Omental fat pad (tissue), 4 donors: ENCODE results near the gene DLEU7. TPM values are rescaled to one million over a fixed set of nuclear protein-coding genes. Genes with fewer than 3 reads are reported as not detected.

Experiments
- ATAC-seq: fragments of 150-250 bp; one replicate; pipeline ENCODE4 v1.9.1; 2016; ENCODE audit warnings: mild to moderate bottlenecking, moderate library complexity; ENCODE audit not compliant: low FRiP score
- DNase-seq: peaks from one replicate; pipeline ENCODE4 v3.0.0-alpha.2; 2019; ENCODE audit warnings: low spot score
- total RNA-seq, 4 donors: library from RNA; depleted of rRNA; stranded (reverse); fragments of >200 nt; gene quantifications; one replicate each; pipeline ENCODE4 v1.1.0, GENCODE V29; 2016
- TF ChIP-seq, protein P1 (sequence below), 3 donors: fragments of 450-650 bp; IDR thresholded peaks; one replicate each; pipeline ENCODE4 v1.5.1; 2016 to 2017; ENCODE audit warnings: antibody characterized with exemption in 3 of 3, mild to moderate bottlenecking in 3 of 3, moderate library complexity in 2 of 3

DLEU7 gene
- total RNA-seq, 4 donors from 2014 or later, result not detected

DNA sequence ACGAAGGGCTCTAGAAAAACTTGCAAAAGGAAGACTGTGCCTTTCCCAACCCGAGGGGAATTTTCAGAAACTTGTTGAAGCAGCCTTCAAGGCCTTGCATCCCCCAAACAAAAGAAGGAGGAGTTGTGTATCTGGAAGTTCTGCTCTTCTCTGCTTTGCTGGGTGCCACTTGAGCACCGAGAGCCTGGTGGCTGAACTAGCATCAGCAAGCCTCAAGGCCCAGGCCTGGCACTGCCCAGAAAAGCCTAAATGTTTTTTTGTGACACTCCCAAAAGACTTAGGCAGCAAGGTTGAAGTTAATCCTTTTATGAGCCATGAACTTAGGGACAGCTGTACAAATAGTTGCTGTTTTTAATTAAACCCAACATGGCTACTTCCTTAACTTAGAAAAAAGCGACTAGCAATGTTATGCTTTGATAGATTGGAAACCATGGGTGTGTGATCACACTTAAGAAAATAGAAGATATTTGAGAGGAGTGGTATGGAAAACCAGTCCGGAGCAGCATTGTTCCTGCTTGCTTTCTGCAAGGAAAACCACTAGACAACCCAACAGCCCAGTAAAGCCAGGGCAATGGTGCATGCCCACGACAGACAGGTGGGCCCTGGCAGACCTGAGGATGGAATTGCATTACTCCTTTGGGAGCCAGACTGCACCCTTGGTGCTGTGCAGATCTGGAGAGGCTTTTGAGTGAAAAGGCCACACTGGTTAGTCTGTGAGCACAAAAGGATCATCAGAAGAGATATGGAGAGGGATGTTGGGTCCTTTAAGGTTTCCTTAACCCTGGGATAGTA is 788 bp upstream of the DLEU7 start:
- DNase-seq, result no peak
- TF ChIP-seq, protein P1, sequence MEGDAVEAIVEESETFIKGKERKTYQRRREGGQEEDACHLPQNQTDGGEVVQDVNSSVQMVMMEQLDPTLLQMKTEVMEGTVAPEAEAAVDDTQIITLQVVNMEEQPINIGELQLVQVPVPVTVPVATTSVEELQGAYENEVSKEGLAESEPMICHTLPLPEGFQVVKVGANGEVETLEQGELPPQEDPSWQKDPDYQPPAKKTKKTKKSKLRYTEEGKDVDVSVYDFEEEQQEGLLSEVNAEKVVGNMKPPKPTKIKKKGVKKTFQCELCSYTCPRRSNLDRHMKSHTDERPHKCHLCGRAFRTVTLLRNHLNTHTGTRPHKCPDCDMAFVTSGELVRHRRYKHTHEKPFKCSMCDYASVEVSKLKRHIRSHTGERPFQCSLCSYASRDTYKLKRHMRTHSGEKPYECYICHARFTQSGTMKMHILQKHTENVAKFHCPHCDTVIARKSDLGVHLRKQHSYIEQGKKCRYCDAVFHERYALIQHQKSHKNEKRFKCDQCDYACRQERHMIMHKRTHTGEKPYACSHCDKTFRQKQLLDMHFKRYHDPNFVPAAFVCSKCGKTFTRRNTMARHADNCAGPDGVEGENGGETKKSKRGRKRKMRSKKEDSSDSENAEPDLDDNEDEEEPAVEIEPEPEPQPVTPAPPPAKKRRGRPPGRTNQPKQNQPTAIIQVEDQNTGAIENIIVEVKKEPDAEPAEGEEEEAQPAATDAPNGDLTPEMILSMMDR (IDR thresholded peaks at IDR 0.05), result no peak
- no peak for ATAC-seq

DNA sequence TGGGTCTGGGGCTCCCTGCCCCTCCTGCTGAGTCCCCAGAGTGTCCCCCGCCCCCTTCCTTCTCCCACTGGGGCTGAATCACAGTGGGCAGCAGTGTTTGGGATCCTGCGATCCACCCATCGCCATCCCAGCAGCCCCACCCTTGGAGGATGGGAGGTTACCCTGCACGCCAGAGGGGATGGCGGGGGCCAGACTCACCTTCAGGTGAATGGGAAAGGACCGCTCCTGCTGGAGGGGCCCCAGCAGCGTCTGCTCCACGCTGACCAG is 569 bp downstream of the DLEU7 start:
- DNase-seq, result no peak
- no peak for ATAC-seq
- TF ChIP-seq, protein P1 (IDR thresholded peaks at IDR 0.05), result no peak

DNA sequence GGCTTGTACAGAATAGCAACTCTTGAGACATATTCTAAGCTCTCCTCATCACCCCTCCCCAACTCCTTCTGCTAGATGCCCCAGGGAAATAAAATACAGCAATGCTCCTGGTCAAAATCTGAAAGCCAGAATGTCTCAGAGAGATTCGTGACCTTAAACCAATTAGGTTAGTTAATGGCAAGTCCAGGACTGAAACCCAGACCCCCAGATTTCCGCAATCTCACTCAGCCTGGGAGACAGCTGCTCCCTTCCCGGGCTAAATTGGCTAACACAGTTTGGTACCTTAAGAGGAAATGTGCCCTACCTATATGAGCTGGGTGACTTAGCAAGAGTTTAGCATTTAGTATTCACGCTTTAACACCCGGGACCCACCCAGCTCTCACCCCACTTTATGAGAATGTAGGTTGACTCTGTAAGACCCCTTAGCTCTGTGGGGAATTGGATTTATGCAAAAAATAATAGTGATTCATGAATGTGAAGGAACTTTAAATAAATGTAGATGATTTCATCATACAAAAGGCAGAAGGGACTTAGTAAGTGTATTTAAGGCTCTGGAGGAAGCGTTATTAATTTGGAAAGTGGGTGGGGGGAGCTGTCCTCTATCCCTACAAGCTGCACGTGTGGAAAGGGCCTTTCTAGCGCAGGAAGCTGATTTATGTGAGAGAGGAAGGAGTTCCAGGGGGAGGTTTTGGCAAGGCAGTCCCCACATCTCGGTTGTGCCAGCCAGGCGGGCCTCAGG is 1.1 kb downstream of the DLEU7 start:
- no peak for ATAC-seq
- TF ChIP-seq, protein P1 (IDR thresholded peaks at IDR 0.05), result no peak

DNA sequence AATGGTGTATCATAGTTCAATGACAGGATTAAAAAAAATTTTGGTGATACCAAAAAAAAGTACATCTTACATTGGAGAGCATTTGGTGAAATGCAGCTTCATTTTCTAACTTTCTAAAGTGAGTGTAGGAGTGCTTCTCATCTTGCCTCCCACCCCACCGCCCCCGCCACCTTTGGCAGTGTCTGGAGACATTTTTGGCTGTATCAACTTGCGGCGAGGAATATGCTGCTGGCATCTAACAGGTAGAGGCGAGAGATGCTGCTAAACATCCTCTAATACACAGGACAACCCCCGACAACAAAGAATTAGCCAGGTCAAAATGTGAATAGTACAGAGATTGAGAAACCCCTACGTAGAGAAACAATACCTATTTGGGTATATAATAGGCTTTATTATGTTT is 1.7 kb downstream of the DLEU7 start:
- ATAC-seq (no peak), DNase-seq (no peak)
- TF ChIP-seq, protein P1 (IDR thresholded peaks at IDR 0.05), result no peak

More for the DNA sequence above, 1.1 kb downstream of the DLEU7 start:
- no peak for DNase-seq

DNA sequence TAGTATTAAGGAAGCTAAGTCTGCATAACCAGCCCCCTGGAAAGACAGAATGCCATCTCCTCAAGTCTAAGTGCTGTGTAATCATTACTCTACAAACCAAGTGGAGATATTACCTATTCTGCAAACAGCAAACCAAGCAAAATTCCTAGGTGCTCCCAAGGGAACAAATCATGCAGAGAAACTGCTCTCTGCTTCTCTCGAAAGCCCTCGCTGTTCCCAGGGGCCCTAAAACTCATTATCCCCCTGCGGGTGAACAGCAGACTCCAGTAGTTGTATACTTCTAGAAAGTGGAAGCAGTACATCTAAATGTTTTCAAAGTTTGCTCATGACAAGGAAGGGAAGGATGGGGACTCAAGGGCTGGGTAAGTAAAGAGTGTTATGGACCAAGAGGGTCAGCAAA is 3.2 kb downstream of the DLEU7 start:
- no peak for ATAC-seq
- TF ChIP-seq, protein P1 (IDR thresholded peaks at IDR 0.05), result no peak
- no peak for DNase-seq

DNA sequence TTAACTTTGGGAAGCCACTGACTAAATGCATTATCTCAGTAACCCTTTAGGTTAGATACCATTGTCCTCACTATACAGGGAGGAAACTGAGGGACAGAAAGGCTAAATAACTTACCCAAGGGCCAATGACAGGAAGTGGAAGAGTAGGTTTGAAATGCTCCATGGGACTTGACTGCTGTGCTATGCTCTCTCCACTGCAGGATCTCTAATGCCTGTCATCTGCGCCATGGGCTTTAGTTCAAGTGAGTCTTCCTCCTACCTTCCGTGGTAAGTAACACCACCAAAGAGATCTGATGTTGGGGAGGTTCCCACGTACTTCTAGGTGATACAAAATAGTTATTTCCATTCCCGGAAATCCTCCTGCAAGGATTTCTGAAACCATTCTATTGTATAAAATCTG is 3.7 kb downstream of the DLEU7 start:
- ATAC-seq (no peak), DNase-seq (no peak)
- TF ChIP-seq, protein P1 (IDR thresholded peaks at IDR 0.05), result no peak

DNA sequence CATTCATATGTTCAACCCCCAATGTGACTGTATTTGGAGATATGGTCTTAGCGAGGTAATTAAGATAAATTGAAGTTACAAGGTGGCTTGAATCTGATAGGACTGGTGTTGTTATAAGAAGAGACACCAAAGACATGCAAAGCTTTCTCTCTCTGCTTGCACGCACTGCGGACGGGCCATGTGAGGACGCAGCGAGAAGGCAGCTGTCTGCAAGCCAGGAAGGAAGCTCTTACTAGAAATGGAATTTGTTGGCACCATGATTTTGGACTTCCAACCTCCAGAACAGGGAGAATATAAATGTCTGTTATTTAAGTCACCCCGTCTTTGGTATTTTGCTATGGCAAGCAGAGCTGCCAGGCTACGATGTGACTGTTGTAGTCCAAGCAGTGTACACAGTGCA is 4.8 kb downstream of the DLEU7 start:
- ATAC-seq, result no peak
- DNase-seq, result no peak
- TF ChIP-seq, protein P1 (IDR thresholded peaks at IDR 0.05), result no peak
